Heart right ventricle (tissue), 16 donors: ENCODE measurements around the gene SLC4A1AP. TPM values are rescaled to one million over a fixed set of nuclear protein-coding genes. Genes with fewer than 3 reads are reported as not detected.
"Not testable (repeated sequence)": the region's sequence is repeated elsewhere in the genome, so short reads cannot be mapped to it uniquely, and the experiment has no call there.

Source experiments
- ATAC-seq, 8 donors: fragments of 200-7000 bp; cut with Tn5 transposase; one replicate each; pipeline ENCODE4 v1.9.1; 2020; ENCODE audit warnings: mild to moderate bottlenecking in 8 of 8, moderate library complexity in 8 of 8, moderate number of reproducible peaks in 1 of 8
- DNase-seq, 2 donors: peaks; one replicate each; pipeline ENCODE4 v3.0.0-alpha.2; 2020
- H3K27ac ChIP-seq, 10 donors: fragments of 200-600 bp; sonication (generic) in 2 of 10; one replicate each; pipeline versions ENCODE4 v1.5.0 to v1.8.0; 2020 to 2022; ENCODE audit warnings: mild to moderate bottlenecking in 3 of 10
- H3K27me3 ChIP-seq, 7 donors: fragments of 200-600 bp; one replicate each; pipeline ENCODE4 v1.8.0; 2021 to 2022; ENCODE audit warnings: mild to moderate bottlenecking in 2 of 7
- H3K36me3 ChIP-seq, 9 donors: fragments of 200-600 bp; sonication (generic) in 1 of 9; one replicate each; pipeline versions ENCODE4 v1.5.0 to v1.8.0; 2020 to 2022; ENCODE audit warnings: mild to moderate bottlenecking in 2 of 9
- H3K4me1 ChIP-seq, 9 donors: fragments of 200-600 bp; sonication (generic) in 1 of 9; one replicate each; pipeline versions ENCODE4 v1.5.0 to v1.8.0; 2020 to 2022; ENCODE audit warnings: mild to moderate bottlenecking in 4 of 9
- H3K4me3 ChIP-seq, 10 donors: fragments of 200-600 bp; sonication (generic) in 2 of 10; one replicate each; pipeline versions ENCODE4 v1.5.0 to v1.8.0; 2020 to 2022; ENCODE audit warnings: mild to moderate bottlenecking in 7 of 10, moderate library complexity in 2 of 10
- H3K9me3 ChIP-seq, 11 donors: fragments of 200-600 bp in 10 of 11; sonication (generic) in 2 of 11; one replicate each; pipeline versions ENCODE4 v1.5.0 to v1.8.0; 2013 to 2022; ENCODE audit warnings: mild to moderate bottlenecking in 2 of 11, control low read depth in 1 of 11, moderate library complexity in 1 of 11
- CTCF ChIP-seq, 9 donors: fragments of 200-600 bp; sonication (generic) in 2 of 9; IDR thresholded peaks; one replicate each; pipeline versions ENCODE4 v1.5.0 to v1.8.0; 2021 to 2022; ENCODE audit warnings: antibody characterized with exemption in 9 of 9, mild to moderate bottlenecking in 5 of 9, moderate library complexity in 1 of 9
- WGBS, 2 donors: extraction: QIAGEN DNeasy Blood & Tissue Kit; methylation state at CpG; one replicate each; pipeline ENCODE4 v1.1.7; 2013; ENCODE audit warnings: inconsistent platforms in 1 of 2; 5-methylcytosine and 5-hydroxymethylcytosine counted together
- intact Hi-C, 10 donors: fragments of 100-400 bp; cut with DNase I; formaldehyde crosslinking; loops; one replicate each; pipeline versions ENCODE4 v1.11.1 to v1.14.2; 2022
- polyA plus RNA-seq, 2 donors: library from polyadenylated mRNA; stranded (reverse); fragments of 200-250 nt; gene quantifications; one replicate each; pipeline ENCODE4 v1.2.3, GENCODE V29; 2013
- total RNA-seq, 10 donors: library from RNA; stranded (reverse); fragmentation: NEBNext Ultra II Directional in 3 of 10; extraction: Animal tissue kit (Norgen Biotek cat#: 25700) in 3 of 10; gene quantifications; one replicate each; pipeline versions ENCODE4 v1.2.1 to v1.2.4, GENCODE V29; 2021 to 2023
- donor health status: Arrhythmogenic right ventricular cardiomyopathy.
- donor health status: ischemic (EF 13 %, LVEDD 7.1; RV severe dilation, severe dysfunction).
- donor health status: healthy with polysubstance abuse.
- donor health status: DM: no; HTN: yes; CAD: no.
- donor health status: DM: no; HTN: no; CAD: no.
- donor health status: ischemic (EF 25% LVEDD 6.9; RV normal size, moderate dysfunction).
- donor health status: ischemic (EF 25% LVEDD 5.7; RV mildly dilated, moderate dysfunction).
- donor health status: healthy.
- donor health status: DM: yes; HTN: yes; CAD: no.
- donor health status: Ischemic cardiomyopathy.
- donor health status: ischemic (EF 35%, LVEDD 5.7; RV mildly dilated, moderate dysfunction).
- donor health status: nonischemic (EF 11% LVEDD 7.7; RV severe dilation, severe dysfunction).
- donor health status: DM: yes; HTN: yes; CAD: no.
- donor health status: PGD.
- donor health status: ischemic (EF 29% LVEDD 5.4; RV normal size, mild dysfunction).
- donor health status: nonischemic (EF 23%, LVEDD 6.1; RV moderate dilation, normal function).

SLC4A1AP gene
- total and polyA plus RNA-seq, 12 donors: 11.0 to 28.7 (median 22.2) TPM

- Histone ChIP-seq H3K4me3 (peak overlapping the region; percentile 47 to 90 (median 76)), H3K27ac (peak overlapping the region in 9 of 10 donors; percentile 49 to 91 (median 79)), H3K36me3 (peaks cover 0 to 47% (median 22%) of the 10 kb centered on the region in 9 donors), H3K9me3 (no peaks in the 10 kb centered on the region), H3K4me1 (peaks cover 4 to 43% (median 30%) of the 10 kb centered on the region in 9 donors), H3K27me3 (no peaks in the 10 kb centered on the region)
- ATAC-seq (peak; percentile 34 to 77 (median 73)), DNase-seq (no peak)
- intact Hi-C loops: loop anchor here in 2 of 10 donors (10.0 kb wide), 2 partner anchors 133 to 223 kb away; partner anchors contain the start of genes FNDC4 (in 2 of the 2), GCKR (in 2 of the 2) and PPM1G (in 1 of the 2)
- WGBS, 2 donors: 4 to 6% methylated on average over 19 to 20 of the region's 21 CpGs
- no peak for TF ChIP-seq CTCF (IDR thresholded peaks at IDR 0.05)
Measured at GRCh38 chr2:27627963-27628766, 35.5 kb upstream of the SLC4A1AP start.

- TF ChIP-seq CTCF (IDR thresholded peaks at IDR 0.05): no peak
- intact Hi-C loops: loop anchor here in 2 of 10 donors (10.0 kb wide), 2 partner anchors 134 to 224 kb away; partner anchors contain the start of genes FNDC4 (in 2 of the 2), GCKR (in 2 of the 2) and PPM1G (in 1 of the 2)
- 1% methylated on average over 44 of the region's 44 CpGs for WGBS, 2 donors
Measured at GRCh38 chr2:27628767-27629709, 34.7 kb upstream of the SLC4A1AP start, which contains the start of the genes CCDC121 and GPN1. CCDC121 (minus strand) TSS chr2:27629012; CDS start chr2:27627799, 1,213 bp downstream. GPN1 (plus strand) TSS chr2:27629050; CDS start chr2:27629059, 9 bp downstream.

GRCh38 chr2:27630257-27630656, 33.4 kb upstream of the SLC4A1AP start:
- WGBS, 2 donors: 98 to 99% methylated on average over 2 of the region's 2 CpGs
- DNase-seq, ATAC-seq, intact Hi-C loops, H3K27me3 ChIP-seq, H3K27ac ChIP-seq, H3K9me3 ChIP-seq: not testable (repeated sequence)
- H3K4me1 ChIP-seq: peaks cover 4 to 43% (median 30%) of the 10 kb centered on the region in 9 donors
- H3K36me3 ChIP-seq: peaks cover 0 to 51% (median 29%) of the 10 kb centered on the region in 9 donors
- peak overlapping the region in 1 of 10 donors; percentile 79 for H3K4me3 ChIP-seq

More at GRCh38 chr2:27628767-27629709, 34.7 kb upstream of the SLC4A1AP start, which contains the start of the genes CCDC121 and GPN1:
- peak within 1 kb of the TSS in 9 of 10 donors; percentile 49 to 91 (median 79) for H3K27ac ChIP-seq
- DNase-seq (peak; percentile 80 to 85), ATAC-seq (peak; percentile 96 to 99 (median 98))
- peak within 1 kb of the TSS; percentile 47 to 90 (median 76) for H3K4me3 ChIP-seq
- no peaks in the 10 kb centered on the region for H3K9me3 ChIP-seq
- H3K27me3 ChIP-seq: no peaks in the 10 kb centered on the region
- peaks cover 0 to 47% (median 18%) of the 10 kb centered on the region in 9 donors for H3K36me3 ChIP-seq
- peaks cover 4 to 43% (median 30%) of the 10 kb centered on the region in 9 donors for H3K4me1 ChIP-seq

- WGBS, 2 donors: 97% methylated on average over 2 of the region's 2 CpGs
- peaks cover 0 to 91% (median 55%) of the 10 kb centered on the region in 9 donors for H3K36me3 ChIP-seq
- ATAC-seq (no peak), DNase-seq (no peak)
- H3K4me3 ChIP-seq: no peak overlapping the region
- no peak overlapping the region for H3K27ac ChIP-seq
- no peaks in the 10 kb centered on the region for H3K27me3 ChIP-seq
- H3K4me1 ChIP-seq: peaks cover 4 to 16% (median 9%) of the 10 kb centered on the region in 9 donors
- intact Hi-C loops: no loop called here
- TF ChIP-seq CTCF (IDR thresholded peaks at IDR 0.05): no peak
- H3K9me3 ChIP-seq: no peaks in the 10 kb centered on the region
Measured at GRCh38 chr2:27634291-27634690, 29.4 kb upstream of the SLC4A1AP start.
